Kidney epithelial cell (primary cell): ENCODE measurements around the gene RASAL2. TPM values are rescaled to one million over a fixed set of nuclear protein-coding genes. Genes with fewer than 3 reads are reported as not detected.

ENCODE experiments used
- DNase-seq: peaks from one replicate; pipeline ENCODE4 v3.0.0-alpha.2; 2010; ENCODE audit warnings: low read depth
- H3K27me3 ChIP-seq: 2 replicates; pipeline ENCODE4 v1.6.0; 2011; ENCODE audit warnings: low read length; ENCODE audit not compliant: control insufficient read depth, insufficient read depth
- H3K36me3 ChIP-seq: 2 replicates; pipeline ENCODE4 v1.5.1; 2011; ENCODE audit warnings: low read length; ENCODE audit not compliant: control insufficient read depth, insufficient read depth
- H3K4me3 ChIP-seq: 2 replicates; pipeline ENCODE4 v1.5.1; 2011; ENCODE audit warnings: low read depth, mild to moderate bottlenecking, control low read depth, low read length
- total RNA-seq: library from RNA; depleted of rRNA; stranded (reverse); fragments of >200 nt; gene quantifications from 2 replicates; pipeline ENCODE4 v1.2.3, GENCODE V29; 2015
- TF ChIP-seq, protein P1 (sequence below): IDR thresholded peaks from 2 replicates; pipeline ENCODE4 v1.5.1; 2011; ENCODE audit warnings: mild to moderate bottlenecking, moderate library complexity, low read length, control low read depth, inconsistent platforms; ENCODE audit not compliant: insufficient read depth, poor library complexity, severe bottlenecking

The RASAL2 gene
- total RNA-seq, 1 donor from 2014 or later, result 18.3 TPM

DNA sequence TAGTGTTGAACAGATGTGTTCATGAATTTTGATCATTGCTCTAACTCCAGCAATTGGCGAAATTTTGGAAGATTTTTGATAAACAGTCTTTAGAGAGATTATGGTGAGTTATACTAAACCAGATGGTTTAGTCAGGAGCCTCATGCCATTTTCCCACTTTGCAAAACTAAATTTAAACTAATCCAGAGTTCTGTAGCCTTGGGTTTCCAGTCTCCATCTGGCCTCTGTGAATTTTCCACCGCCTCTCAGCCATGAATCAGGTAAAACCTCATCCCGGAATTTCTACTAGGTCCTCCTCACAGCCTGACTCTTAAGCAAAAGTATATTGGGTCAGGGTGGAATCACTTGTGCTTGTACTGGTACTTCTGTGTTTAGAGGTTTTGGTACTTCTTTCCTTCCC lies 358.1 kb downstream of the RASAL2 start:
- Histone ChIP-seq H3K4me3 (no peak overlapping the region), H3K27me3 (no peaks in the 10 kb centered on the region), H3K36me3 (peaks cover 2% of the 10 kb centered on the region)
- DNase-seq, result no peak
- TF ChIP-seq, protein P1, sequence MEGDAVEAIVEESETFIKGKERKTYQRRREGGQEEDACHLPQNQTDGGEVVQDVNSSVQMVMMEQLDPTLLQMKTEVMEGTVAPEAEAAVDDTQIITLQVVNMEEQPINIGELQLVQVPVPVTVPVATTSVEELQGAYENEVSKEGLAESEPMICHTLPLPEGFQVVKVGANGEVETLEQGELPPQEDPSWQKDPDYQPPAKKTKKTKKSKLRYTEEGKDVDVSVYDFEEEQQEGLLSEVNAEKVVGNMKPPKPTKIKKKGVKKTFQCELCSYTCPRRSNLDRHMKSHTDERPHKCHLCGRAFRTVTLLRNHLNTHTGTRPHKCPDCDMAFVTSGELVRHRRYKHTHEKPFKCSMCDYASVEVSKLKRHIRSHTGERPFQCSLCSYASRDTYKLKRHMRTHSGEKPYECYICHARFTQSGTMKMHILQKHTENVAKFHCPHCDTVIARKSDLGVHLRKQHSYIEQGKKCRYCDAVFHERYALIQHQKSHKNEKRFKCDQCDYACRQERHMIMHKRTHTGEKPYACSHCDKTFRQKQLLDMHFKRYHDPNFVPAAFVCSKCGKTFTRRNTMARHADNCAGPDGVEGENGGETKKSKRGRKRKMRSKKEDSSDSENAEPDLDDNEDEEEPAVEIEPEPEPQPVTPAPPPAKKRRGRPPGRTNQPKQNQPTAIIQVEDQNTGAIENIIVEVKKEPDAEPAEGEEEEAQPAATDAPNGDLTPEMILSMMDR, result no peak

DNA sequence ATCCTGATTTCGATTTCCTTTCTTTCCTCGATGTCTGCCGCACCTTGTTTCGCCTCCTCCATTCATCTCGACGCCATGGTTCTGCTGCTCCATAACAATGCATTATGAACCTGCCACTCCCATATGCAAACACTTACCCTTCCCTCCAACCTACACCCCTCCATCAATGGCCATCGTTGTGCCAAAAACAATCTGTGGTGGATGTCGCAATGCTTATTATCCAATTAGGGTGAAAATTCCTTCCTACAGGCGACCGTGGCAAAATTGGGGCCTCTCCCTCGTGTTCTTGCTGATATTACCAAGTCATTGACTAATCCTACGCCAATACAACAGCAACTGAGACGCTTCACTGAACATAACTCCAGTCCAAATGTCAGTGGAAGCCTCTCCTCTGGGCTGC lies 362.6 kb downstream of the RASAL2 start:
- no peaks in the 10 kb centered on the region for H3K27me3 ChIP-seq
- H3K36me3 ChIP-seq, result peaks cover 2% of the 10 kb centered on the region
- DNase-seq, result no peak
- no peak overlapping the region for H3K4me3 ChIP-seq
- TF ChIP-seq, protein P1, result no peak

DNA sequence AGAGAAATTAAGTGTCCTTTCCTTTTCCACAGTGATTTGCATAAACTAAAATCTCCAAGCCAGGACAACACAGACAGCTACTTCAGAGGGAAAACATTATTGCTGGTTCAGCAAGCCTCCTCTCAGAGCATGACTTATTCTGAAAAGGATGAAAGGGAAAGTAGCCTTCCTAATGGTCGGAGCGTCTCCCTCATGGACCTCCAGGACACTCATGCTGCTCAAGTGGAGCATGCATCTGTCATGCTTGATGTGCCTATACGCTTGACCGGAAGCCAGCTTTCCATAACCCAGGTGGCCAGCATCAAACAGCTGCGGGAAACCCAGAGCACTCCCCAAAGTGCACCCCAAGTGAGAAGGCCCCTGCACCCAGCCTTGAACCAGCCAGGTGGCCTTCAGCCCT lies 363.7 kb downstream of the RASAL2 start:
- no peak for DNase-seq
- Histone ChIP-seq H3K4me3 (no peak overlapping the region), H3K36me3 (no peaks in the 10 kb centered on the region), H3K27me3 (no peaks in the 10 kb centered on the region)
- TF ChIP-seq, protein P1, result no peak

DNA sequence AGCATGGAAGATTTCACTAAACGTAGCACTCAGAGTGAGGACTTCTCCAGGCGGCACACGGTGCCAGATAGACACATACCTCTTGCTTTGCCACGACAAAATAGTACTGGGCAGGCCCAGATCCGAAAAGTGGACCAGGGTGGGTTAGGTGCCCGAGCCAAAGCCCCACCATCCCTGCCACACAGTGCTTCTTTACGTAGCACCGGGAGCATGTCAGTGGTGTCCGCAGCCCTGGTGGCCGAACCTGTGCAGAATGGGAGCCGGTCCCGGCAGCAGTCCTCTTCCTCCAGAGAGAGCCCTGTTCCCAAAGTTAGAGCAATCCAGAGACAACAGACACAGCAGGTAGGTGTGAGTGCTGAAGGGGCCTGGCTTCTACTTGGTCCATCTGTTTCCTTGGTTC lies 364.3 kb downstream of the RASAL2 start:
- no peaks in the 10 kb centered on the region for H3K27me3 ChIP-seq
- H3K36me3 ChIP-seq, result no peaks in the 10 kb centered on the region
- DNase-seq, result no peak
- TF ChIP-seq, protein P1, result no peak
- H3K4me3 ChIP-seq, result no peak overlapping the region

DNA sequence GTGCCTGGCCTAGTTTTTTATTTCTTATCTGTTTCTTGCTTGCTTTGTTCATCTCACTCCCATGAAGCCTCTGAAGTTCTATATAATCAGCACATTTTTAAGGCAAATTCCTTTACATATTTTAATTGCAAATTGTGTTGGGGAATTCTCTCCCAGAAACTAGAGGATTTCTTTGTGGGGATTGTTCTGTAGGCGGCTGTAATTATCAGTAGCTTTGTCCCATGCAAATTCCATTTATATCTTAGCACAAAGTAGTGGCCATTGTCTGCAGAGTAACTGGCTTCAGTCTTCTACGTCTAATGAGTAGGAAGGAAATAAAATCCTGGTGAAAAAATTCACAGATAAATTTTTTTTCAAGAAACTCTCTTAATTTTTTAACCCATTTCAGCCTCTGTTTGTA lies 367.2 kb downstream of the RASAL2 start:
- TF ChIP-seq, protein P1, result no peak

DNA sequence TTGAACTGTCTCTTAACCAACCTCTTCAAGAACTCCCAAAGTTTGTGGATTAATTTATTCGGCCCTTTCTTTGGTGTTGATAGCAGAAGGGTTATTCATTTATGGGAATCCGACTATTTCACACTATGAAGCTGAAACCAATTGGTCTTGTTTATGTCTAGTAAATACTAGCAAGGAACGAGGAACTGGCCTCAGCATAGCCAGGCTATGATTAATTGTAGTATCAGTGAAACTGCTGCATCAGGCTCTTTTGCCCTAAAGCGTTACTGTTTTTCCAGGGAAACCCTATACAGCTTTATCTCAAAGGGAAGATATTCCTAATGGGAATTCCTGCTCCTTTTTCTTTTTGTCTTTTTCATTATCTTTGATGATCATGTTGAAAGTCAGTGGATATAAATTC lies 367.8 kb downstream of the RASAL2 start:
- Histone ChIP-seq H3K27me3 (no peaks in the 10 kb centered on the region), H3K4me3 (no peak overlapping the region), H3K36me3 (no peaks in the 10 kb centered on the region)
- TF ChIP-seq, protein P1, result no peak
- DNase-seq, result no peak

More for the DNA sequence above, 367.2 kb downstream of the RASAL2 start:
- Histone ChIP-seq H3K27me3 (no peaks in the 10 kb centered on the region), H3K36me3 (no peaks in the 10 kb centered on the region), H3K4me3 (no peak overlapping the region)
- no peak for DNase-seq
